Adrenal gland (tissue), 5 donors: ENCODE data around the gene DNAH3.
"Not testable (repeated sequence)": the region's sequence is repeated elsewhere in the genome, so short reads cannot be mapped to it uniquely, and the experiment has no call there.

ENCODE experiments used
- CTCF ChIP-seq, 6 experiments: fragments of 450-650 bp in 4 of 6; fragments of 200-600 bp in 2 of 6; sonication (generic) in 1 of 6; IDR thresholded peaks; 1 replicate in 5 of 6; 2 replicates in 1 of 6; pipeline versions ENCODE4 v1.5.1 to v1.8.0; 2016 to 2021; ENCODE audit warnings: antibody characterized with exemption in 6 of 6, mild to moderate bottlenecking in 2 of 6, moderate library complexity in 1 of 6
- POLR2A ChIP-seq, 2 donors: fragments of 450-650 bp; IDR thresholded peaks; one replicate each; pipeline ENCODE4 v1.6.1; 2017; ENCODE audit warnings: antibody characterized with exemption in 2 of 2, mild to moderate bottlenecking in 2 of 2, moderate library complexity in 1 of 2
- donor health status: DM: no; HTN: no; CAD: no.

GRCh38 chr16:20945575-20945875 lies 205.1 kb downstream of the DNAH3 start:
- not testable (repeated sequence) for TF ChIP-seq CTCF, POLR2A (IDR thresholded peaks at IDR 0.05)
